Measurements from ENCODE around the gene BRPF3. TPM values are rescaled to one million over a fixed set of nuclear protein-coding genes. Genes with fewer than 3 reads are reported as not detected.

The BRPF3 gene
- total RNA-seq, 1 experiment from 2014 or later = 43.4 TPM

GRCh38 chr6:36170704-36171103, 25.8 kb upstream of the BRPF3 start:
- no peaks in the 10 kb centered on the region for H3K79me2 ChIP-seq (ENCODE audit: insufficient read depth, low read length)
- H2BK15ac ChIP-seq (ENCODE audit: low read depth, low read length) = no peak overlapping the region
- peaks cover 0 to 3% of the 10 kb centered on the region in 2 experiments; a peak in 1 of 5 replicates for H3K9me3 Mint-ChIP-seq
- H3K4me2 ChIP-seq (ENCODE audit: insufficient read depth, insufficient read length, low read length) = no peak overlapping the region
- no peak overlapping the region for H3K27ac ChIP-seq (ENCODE audit: insufficient read length, low read depth, low read length)
- H3K18ac ChIP-seq (ENCODE audit: insufficient read length, low read depth, low read length) = no peak overlapping the region
- H3K79me1 ChIP-seq (ENCODE audit: insufficient read depth, low read depth, low read length, poor library complexity, severe bottlenecking) = no peaks in the 10 kb centered on the region
- H3K36me3 Mint-ChIP-seq (ENCODE audit: insufficient read depth in 1 of 3, low read depth in 3 of 3) = no peaks in the 10 kb centered on the region
- no peak overlapping the region for H2AK5ac ChIP-seq (ENCODE audit: insufficient read length, low read length)
- no peak overlapping the region for H2BK12ac ChIP-seq (ENCODE audit: insufficient read length, low read depth, low read length)
- H3K23ac ChIP-seq (ENCODE audit: insufficient read length, low read depth, low read length) = no peak overlapping the region
- WGBS (ENCODE audit: extremely low coverage, insufficient read length, low lambda C conversion rate) = no CpG with 5 or more reads among the region's 2 CpGs
- TF ChIP-seq, protein P1, sequence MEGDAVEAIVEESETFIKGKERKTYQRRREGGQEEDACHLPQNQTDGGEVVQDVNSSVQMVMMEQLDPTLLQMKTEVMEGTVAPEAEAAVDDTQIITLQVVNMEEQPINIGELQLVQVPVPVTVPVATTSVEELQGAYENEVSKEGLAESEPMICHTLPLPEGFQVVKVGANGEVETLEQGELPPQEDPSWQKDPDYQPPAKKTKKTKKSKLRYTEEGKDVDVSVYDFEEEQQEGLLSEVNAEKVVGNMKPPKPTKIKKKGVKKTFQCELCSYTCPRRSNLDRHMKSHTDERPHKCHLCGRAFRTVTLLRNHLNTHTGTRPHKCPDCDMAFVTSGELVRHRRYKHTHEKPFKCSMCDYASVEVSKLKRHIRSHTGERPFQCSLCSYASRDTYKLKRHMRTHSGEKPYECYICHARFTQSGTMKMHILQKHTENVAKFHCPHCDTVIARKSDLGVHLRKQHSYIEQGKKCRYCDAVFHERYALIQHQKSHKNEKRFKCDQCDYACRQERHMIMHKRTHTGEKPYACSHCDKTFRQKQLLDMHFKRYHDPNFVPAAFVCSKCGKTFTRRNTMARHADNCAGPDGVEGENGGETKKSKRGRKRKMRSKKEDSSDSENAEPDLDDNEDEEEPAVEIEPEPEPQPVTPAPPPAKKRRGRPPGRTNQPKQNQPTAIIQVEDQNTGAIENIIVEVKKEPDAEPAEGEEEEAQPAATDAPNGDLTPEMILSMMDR (conservative IDR thresholded peaks at IDR 0.05) = no peak
- no peaks in the 10 kb centered on the region for H3K9me3 ChIP-seq (ENCODE audit: control insufficient read depth, low read depth, low read length)
- no peak overlapping the region for H2BK5ac ChIP-seq (ENCODE audit: insufficient read length, low read length)
- no peak overlapping the region for H3K14ac ChIP-seq (ENCODE audit: insufficient read depth, low read length)
- no peak overlapping the region for H3K9ac ChIP-seq (ENCODE audit: extremely low read depth, insufficient read length, low read length)
- H2BK20ac ChIP-seq (ENCODE audit: low read depth, low read length, poor library complexity, severe bottlenecking) = no peak overlapping the region
- no peak overlapping the region for H2AFZ ChIP-seq (ENCODE audit: low read length)
- peaks cover 4% of the 10 kb centered on the region; the same call in 1 of the 2 replicates for H3K27me3 Mint-ChIP-seq (ENCODE audit: low read depth)
- H3K27ac Mint-ChIP-seq = no peak overlapping the region
- H3T11ph ChIP-seq (ENCODE audit: low read length) = no peak overlapping the region
- no peaks in the 10 kb centered on the region for H3K23me2 ChIP-seq (ENCODE audit: insufficient read length, low read depth, low read length, poor library complexity, severe bottlenecking)
- DNase-seq = no peak
- no peak overlapping the region for H4K8ac ChIP-seq (replicated peaks; ENCODE audit: insufficient read length, low read depth, low read length)
- H3K56ac ChIP-seq (ENCODE audit: insufficient read length, low read depth, low read length) = no peak overlapping the region
- no peak overlapping the region for H3K4me3 Mint-ChIP-seq
- no peak overlapping the region for H3K4ac ChIP-seq (ENCODE audit: low read depth, low read length)
- no peaks in the 10 kb centered on the region for H3K4me1 ChIP-seq (ENCODE audit: insufficient read depth, low read length)
- no peaks in the 10 kb centered on the region for H4K20me1 ChIP-seq (ENCODE audit: control insufficient read depth, insufficient read depth, insufficient read length)
- no peaks in the 10 kb centered on the region for H3K4me1 Mint-ChIP-seq
- no peaks in the 10 kb centered on the region for H3K27me3 ChIP-seq (ENCODE audit: insufficient read depth, low read length)
- H2BK120ac ChIP-seq (ENCODE audit: low read depth, low read length, poor library complexity, severe bottlenecking) = no peak overlapping the region
- H4K91ac ChIP-seq (ENCODE audit: insufficient read length, low read depth, low read length) = no peak overlapping the region
- H4K5ac ChIP-seq (ENCODE audit: insufficient read length, low read depth, low read length) = no peak overlapping the region

Data from H9 (cell line).